22Rv1 (cell line): ENCODE data around the gene LHFPL6.

Source experiments
- H3K27ac ChIP-seq: fragments of 450-650 bp; 2 replicates; pipeline ENCODE4 v1.5.1; 2017
- CTCF ChIP-seq: fragments of 450-650 bp; IDR thresholded peaks from 2 replicates; pipeline ENCODE4 v1.5.1; 2017; ENCODE audit warnings: mild to moderate bottlenecking
- ZFX ChIP-seq: fragments of 450-650 bp; IDR thresholded peaks from 2 replicates; pipeline ENCODE4 v1.6.1; 2017; ENCODE audit warnings: antibody characterized with exemption, borderline replicate concordance

Gene LHFPL6

GRCh38 chr13:39315796-39316195 lies 287.2 kb downstream of the LHFPL6 start:
- no peak overlapping the region for H3K27ac ChIP-seq
- TF ChIP-seq ZFX (no peak), CTCF (no peak)

DNA sequence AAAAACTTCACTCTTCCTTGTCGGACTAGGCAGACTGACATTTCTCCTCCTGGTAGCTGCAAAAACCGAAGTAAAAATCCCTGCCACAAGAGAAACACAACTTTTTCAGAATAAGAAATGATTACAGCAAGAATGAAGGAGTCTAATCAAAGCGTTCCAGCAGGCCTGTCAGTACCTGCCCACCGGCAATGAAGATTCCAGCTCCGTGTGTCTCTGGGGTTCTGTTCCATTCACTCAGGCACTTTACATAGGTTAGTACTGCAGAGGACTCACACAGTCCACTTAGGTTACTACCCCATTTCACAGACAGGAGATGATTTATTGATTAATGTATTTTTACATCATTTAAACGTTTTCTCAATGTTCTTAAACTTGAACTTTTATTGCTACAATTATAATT lies 289.3 kb downstream of the LHFPL6 start:
- TF ChIP-seq CTCF (no peak), ZFX (no peak)
- no peak overlapping the region for H3K27ac ChIP-seq

GRCh38 chr13:39312596-39312995 lies 290.4 kb downstream of the LHFPL6 start:
- TF ChIP-seq ZFX (no peak), CTCF (no peak)

GRCh38 chr13:39311619-39312018 lies 291.4 kb downstream of the LHFPL6 start:
- no peak for TF ChIP-seq ZFX
- no peak for TF ChIP-seq CTCF
- no peak overlapping the region for H3K27ac ChIP-seq

More at GRCh38 chr13:39312596-39312995, 290.4 kb downstream of the LHFPL6 start:
- H3K27ac ChIP-seq, result no peak overlapping the region

DNA sequence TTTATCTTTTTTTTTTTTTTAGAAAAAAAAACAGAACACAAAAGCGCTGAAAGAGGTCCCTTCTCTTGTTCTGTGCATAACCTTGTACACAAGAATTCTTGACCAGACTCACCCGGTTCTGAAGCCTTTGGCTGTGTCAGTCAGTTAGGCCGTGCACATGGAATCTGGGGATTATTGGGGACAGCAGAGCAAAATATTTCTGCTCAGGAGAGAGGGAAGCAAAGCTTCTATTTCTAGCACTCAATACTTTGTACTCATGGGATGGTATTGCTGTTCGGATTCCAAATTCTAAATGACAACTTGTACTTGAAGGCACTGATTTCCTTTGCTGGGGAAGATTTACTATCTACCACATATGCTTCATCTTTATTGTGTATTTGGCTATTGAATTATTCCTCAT lies 292.0 kb downstream of the LHFPL6 start:
- no peak overlapping the region for H3K27ac ChIP-seq
- TF ChIP-seq CTCF (no peak), ZFX (no peak)

DNA sequence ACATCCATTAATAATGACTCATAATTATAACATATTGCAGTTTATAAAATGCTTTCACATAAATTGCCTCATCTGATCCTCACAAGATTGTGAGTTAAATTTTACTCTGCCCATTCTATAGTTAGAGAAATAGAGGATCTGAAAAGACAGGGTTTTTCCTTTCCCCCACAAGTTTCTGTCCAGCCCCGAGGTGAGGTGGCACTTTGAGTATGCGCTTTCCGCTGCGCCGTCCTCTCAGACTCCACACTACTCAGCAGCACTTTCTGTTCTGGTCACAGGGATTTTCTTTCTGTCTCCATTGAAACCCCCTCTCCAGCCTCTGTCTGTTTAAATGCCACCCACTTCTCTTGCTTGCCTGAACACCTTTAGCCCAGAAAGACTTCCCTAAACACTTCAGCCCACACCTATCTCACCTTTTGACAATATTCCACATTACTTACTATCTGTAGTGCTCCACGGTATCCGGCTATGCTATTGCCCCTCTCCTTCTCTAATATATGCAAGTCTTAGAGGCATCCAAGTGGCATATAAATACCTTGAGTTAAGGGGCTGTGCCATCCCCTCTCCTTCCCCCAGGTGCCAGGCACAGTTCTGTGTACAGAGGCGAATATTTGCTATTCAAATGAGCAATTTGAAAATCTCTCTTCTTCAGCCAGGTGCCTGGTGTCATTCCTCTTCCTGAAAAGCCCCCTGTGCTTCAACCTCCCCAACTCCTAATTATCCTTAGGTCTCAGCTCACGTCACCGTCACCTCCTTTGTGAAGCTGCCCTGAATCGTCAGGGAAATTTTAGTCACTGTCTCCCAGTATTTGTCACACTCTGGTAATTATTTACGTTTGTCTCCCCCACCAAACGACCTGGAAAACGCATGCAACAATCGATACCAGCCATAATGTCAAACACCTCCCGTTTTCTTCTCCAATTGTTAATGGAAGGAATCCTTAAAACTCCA lies 296.1 kb downstream of the LHFPL6 start:
- H3K27ac ChIP-seq, result no peak overlapping the region
- TF ChIP-seq CTCF (no peak), ZFX (no peak)

- no peak for TF ChIP-seq CTCF
- TF ChIP-seq ZFX, result no peak
- no peak overlapping the region for H3K27ac ChIP-seq
Observed at GRCh38 chr13:39302820-39303219, 300.2 kb downstream of the LHFPL6 start.
